IPS DF 4.7 (cell line): ENCODE data around the gene OPCML.

Source experiments
- DNase-seq: peaks from one replicate; pipeline ENCODE4 v3.0.0-alpha.2; 2013; ENCODE audit warnings: low spot score; ENCODE audit errors: extremely low read depth

OPCML gene

GRCh38 chr11:132864811-132865576, 667.3 kb downstream of the OPCML start:
- peak; percentile 64 for DNase-seq

- no peak for DNase-seq
Measured at GRCh38 chr11:132862933-132863332, 669.4 kb downstream of the OPCML start.

GRCh38 chr11:132862137-132862536, 670.2 kb downstream of the OPCML start:
- DNase-seq = no peak

GRCh38 chr11:132859306-132859705, 673.0 kb downstream of the OPCML start:
- DNase-seq = no peak

- peak; percentile 33 for DNase-seq
Measured at GRCh38 chr11:132858223-132858622, 674.1 kb downstream of the OPCML start.

GRCh38 chr11:132856032-132856431, 676.3 kb downstream of the OPCML start:
- no peak for DNase-seq

GRCh38 chr11:132855516-132855915, 676.8 kb downstream of the OPCML start:
- DNase-seq = no peak

GRCh38 chr11:132853886-132854285, 678.4 kb downstream of the OPCML start:
- DNase-seq = no peak

- no peak for DNase-seq
Measured at GRCh38 chr11:132852361-132852760, 679.9 kb downstream of the OPCML start.

- no peak for DNase-seq
Measured at GRCh38 chr11:132851247-132851646, 681.1 kb downstream of the OPCML start.

- no peak for DNase-seq
Measured at GRCh38 chr11:132850266-132850665, 682.0 kb downstream of the OPCML start.

- no peak for DNase-seq
Measured at GRCh38 chr11:132848336-132848735, 684.0 kb downstream of the OPCML start.

GRCh38 chr11:132846075-132846474, 686.2 kb downstream of the OPCML start:
- no peak for DNase-seq

GRCh38 chr11:132844956-132845696, 687.2 kb downstream of the OPCML start:
- no peak for DNase-seq

- DNase-seq = no peak
Measured at GRCh38 chr11:132840660-132841059, 691.6 kb downstream of the OPCML start.

- DNase-seq = no peak
Measured at GRCh38 chr11:132840191-132840590, 692.1 kb downstream of the OPCML start.

GRCh38 chr11:132839236-132839945, 692.9 kb downstream of the OPCML start:
- no peak for DNase-seq

- DNase-seq = no peak
Measured at GRCh38 chr11:132838627-132839026, 693.7 kb downstream of the OPCML start.

GRCh38 chr11:132831272-132831671, 701.0 kb downstream of the OPCML start:
- DNase-seq = no peak

- DNase-seq = no peak
Measured at GRCh38 chr11:132824642-132825041, 707.7 kb downstream of the OPCML start.

GRCh38 chr11:132822276-132822675, 710.0 kb downstream of the OPCML start:
- no peak for DNase-seq

- no peak for DNase-seq
Measured at GRCh38 chr11:132821499-132821898, 710.8 kb downstream of the OPCML start.
